Nephron progenitor cell (in vitro differentiated cells): ENCODE results near the gene KRTAP10-10.
"Not testable (repeated sequence)": the region's sequence is repeated elsewhere in the genome, so short reads cannot be mapped to it uniquely, and the experiment has no call there.

Source experiments
- DNase-seq: peaks from one replicate; pipeline ENCODE4 v3.0.0; 2021
- H3K27ac Mint-ChIP-seq: 2 replicates; pipeline ENCODE4 v1.8.0; 2021; ENCODE audit warnings: mild to moderate bottlenecking, moderate library complexity, mixed read lengths
- H3K27me3 Mint-ChIP-seq: 2 replicates; pipeline ENCODE4 v1.8.0; 2021; ENCODE audit warnings: mild to moderate bottlenecking, low read depth, mixed read lengths; ENCODE audit not compliant: poor library complexity
- H3K36me3 Mint-ChIP-seq: 2 replicates; pipeline ENCODE4 v1.8.0; 2021; ENCODE audit warnings: low read depth, mixed read lengths
- H3K4me1 Mint-ChIP-seq: 2 replicates; pipeline ENCODE4 v1.8.0; 2021; ENCODE audit warnings: mixed read lengths
- H3K4me3 Mint-ChIP-seq: 2 replicates; pipeline ENCODE4 v1.8.0; 2021; ENCODE audit warnings: mild to moderate bottlenecking, moderate library complexity, mixed read lengths
- H3K9me3 Mint-ChIP-seq: 2 replicates; pipeline ENCODE4 v1.8.0; 2021; ENCODE audit warnings: mild to moderate bottlenecking, moderate library complexity, mixed read lengths
- CTCF ChIP-seq: fragments of 200-600 bp; sonication (generic); IDR thresholded peaks from 2 replicates; pipeline ENCODE4 v1.5.0; 2021; ENCODE audit warnings: antibody characterized with exemption

Gene KRTAP10-10, protein sequence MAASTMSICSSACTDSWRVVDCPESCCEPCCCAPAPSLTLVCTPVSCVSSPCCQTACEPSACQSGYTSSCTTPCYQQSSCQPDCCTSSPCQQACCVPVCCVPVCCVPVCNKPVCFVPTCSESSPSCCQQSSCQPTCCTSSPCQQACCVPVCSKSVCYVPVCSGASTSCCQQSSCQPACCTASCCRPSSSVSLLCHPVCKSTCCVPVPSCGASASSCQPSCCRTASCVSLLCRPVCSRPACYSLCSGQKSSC

GRCh38 chr21:44637018-44637850 is at the start of gene KRTAP10-10:
KRTAP10-10 (plus strand) TSS chr21:44637356; CDS start chr21:44637418, 62 bp downstream.
- DNase-seq: no peak
- TF ChIP-seq CTCF: no peak
- Mint-ChIP-seq H3K27ac (no peak within 1 kb of the TSS), H3K9me3 (peaks cover 51% of the 10 kb centered on the region), H3K4me3 (no peak within 1 kb of the TSS), H3K36me3 (peaks cover under 1% of the 10 kb centered on the region), H3K27me3 (peaks cover 3% of the 10 kb centered on the region), H3K4me1 (peaks cover 10% of the 10 kb centered on the region)

- Mint-ChIP-seq H3K4me3 (no peak overlapping the region), H3K27me3 (peaks cover 6% of the 10 kb centered on the region), H3K4me1 (peaks cover 22% of the 10 kb centered on the region), H3K27ac (no peak overlapping the region), H3K36me3 (no peaks in the 10 kb centered on the region), H3K9me3 (peaks cover 28% of the 10 kb centered on the region)
- no peak for DNase-seq
- TF ChIP-seq CTCF: no peak
These were observed 48.1 kb upstream of the KRTAP10-10 start for GRCh38 chr21:44589094-44589493.

DNA sequence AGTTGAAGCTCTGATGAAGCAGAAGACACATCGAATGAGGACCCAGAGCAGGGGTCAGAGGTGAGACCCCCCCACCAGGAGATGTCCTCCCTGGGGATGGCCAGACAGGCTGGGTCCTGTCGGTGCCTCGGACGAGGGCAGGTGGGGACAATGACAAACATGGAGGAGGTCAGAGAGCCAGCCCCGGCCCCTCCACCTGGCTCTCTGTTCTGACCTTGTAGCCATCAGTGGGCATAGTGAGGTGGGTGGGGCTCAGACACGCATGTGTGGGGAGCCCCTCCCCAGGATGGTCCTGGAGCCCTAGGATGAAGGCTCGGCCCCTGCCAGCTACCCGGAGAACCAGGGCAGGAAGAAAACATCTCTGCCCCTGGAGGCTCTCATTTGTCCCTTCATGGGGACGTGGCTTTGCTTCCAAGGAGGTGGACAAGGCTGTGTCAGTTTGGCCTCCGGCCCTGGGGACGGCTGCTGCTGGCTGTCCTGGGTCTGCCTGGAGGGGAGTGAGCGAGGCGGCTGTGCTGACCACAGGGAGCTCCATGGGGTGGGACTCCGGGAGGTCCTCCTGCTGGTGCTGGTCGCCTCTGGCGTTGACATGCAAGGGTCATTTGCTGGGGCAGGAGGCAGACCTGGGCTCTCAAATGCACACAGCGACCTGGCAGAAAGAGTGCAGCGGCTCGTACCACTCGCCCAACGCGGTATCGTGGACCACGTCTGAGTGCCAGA is 47.4 kb upstream of the KRTAP10-10 start:
- DNase-seq: no peak
- Mint-ChIP-seq H3K36me3 (no peaks in the 10 kb centered on the region), H3K4me3 (no peak overlapping the region), H3K9me3 (peaks cover 28% of the 10 kb centered on the region), H3K27me3 (peaks cover 6% of the 10 kb centered on the region), H3K27ac (no peak overlapping the region), H3K4me1 (peaks cover 28% of the 10 kb centered on the region)
- TF ChIP-seq CTCF: no peak

DNA sequence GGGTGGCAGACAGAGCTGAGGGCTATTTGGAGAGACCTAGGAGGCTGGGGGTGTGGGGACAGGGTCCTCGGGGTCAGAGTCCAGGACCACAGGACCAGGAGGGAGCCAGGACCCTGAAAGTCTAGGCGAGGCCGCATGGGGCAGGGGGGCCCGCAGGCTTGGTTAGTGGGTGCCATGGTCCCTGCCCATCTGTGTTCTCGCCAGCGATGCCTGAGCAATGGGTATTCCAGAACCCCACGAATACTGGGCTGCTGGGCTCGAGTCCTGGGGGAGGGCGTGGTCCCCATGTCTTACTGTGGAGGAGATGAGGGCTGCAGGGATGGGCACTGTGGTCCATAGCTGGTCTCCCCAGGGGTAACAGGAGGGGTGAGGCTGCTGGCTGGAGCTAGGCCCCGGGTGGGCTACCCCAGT is 46.8 kb upstream of the KRTAP10-10 start:
- Mint-ChIP-seq H3K27ac (no peak overlapping the region), H3K9me3 (peaks cover 28% of the 10 kb centered on the region), H3K36me3 (no peaks in the 10 kb centered on the region), H3K4me3 (no peak overlapping the region), H3K27me3 (peaks cover 4% of the 10 kb centered on the region), H3K4me1 (peaks cover 33% of the 10 kb centered on the region)
- DNase-seq: no peak
- TF ChIP-seq CTCF: no peak

GRCh38 chr21:44590897-44591800 is 46.0 kb upstream of the KRTAP10-10 start:
- H3K36me3 Mint-ChIP-seq, DNase-seq, H3K4me3 Mint-ChIP-seq, H3K27me3 Mint-ChIP-seq: not testable (repeated sequence)
- peak overlapping the region; percentile 92 for H3K27ac Mint-ChIP-seq
- peaks cover 35% of the 10 kb centered on the region for H3K4me1 Mint-ChIP-seq
- peaks cover 20% of the 10 kb centered on the region for H3K9me3 Mint-ChIP-seq

DNA sequence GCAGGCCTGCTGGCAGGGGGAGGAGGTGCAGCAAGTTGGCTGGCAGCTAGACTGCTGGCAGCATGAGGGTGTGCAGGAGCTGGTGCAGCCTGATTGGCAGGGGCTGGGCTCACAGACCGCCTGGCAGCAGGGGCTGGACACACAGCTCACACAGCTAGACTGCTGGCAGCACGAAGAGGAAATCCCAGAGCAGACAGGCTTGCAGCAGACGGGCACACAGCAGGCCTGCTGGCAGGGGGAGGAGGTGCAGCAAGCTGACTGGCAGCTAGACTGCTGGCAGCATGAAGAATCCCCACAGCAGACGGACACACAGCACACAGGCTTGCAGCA is 45.4 kb upstream of the KRTAP10-10 start:
- not testable (repeated sequence) for H3K4me3 Mint-ChIP-seq, H3K36me3 Mint-ChIP-seq, DNase-seq, H3K27me3 Mint-ChIP-seq
- Mint-ChIP-seq H3K27ac (peak overlapping the region; percentile 92), H3K9me3 (peaks cover 14% of the 10 kb centered on the region), H3K4me1 (peaks cover 35% of the 10 kb centered on the region)
